ENCODE measurements around the gene LRRC32. TPM values are rescaled to one million over a fixed set of nuclear protein-coding genes. Genes with fewer than 3 reads are reported as not detected.

LRRC32 gene
- total and polyA plus RNA-seq, 2 of the 4 experiments (the other 2 are of a cell fraction), result 5.2 to 13.7 TPM

DNA sequence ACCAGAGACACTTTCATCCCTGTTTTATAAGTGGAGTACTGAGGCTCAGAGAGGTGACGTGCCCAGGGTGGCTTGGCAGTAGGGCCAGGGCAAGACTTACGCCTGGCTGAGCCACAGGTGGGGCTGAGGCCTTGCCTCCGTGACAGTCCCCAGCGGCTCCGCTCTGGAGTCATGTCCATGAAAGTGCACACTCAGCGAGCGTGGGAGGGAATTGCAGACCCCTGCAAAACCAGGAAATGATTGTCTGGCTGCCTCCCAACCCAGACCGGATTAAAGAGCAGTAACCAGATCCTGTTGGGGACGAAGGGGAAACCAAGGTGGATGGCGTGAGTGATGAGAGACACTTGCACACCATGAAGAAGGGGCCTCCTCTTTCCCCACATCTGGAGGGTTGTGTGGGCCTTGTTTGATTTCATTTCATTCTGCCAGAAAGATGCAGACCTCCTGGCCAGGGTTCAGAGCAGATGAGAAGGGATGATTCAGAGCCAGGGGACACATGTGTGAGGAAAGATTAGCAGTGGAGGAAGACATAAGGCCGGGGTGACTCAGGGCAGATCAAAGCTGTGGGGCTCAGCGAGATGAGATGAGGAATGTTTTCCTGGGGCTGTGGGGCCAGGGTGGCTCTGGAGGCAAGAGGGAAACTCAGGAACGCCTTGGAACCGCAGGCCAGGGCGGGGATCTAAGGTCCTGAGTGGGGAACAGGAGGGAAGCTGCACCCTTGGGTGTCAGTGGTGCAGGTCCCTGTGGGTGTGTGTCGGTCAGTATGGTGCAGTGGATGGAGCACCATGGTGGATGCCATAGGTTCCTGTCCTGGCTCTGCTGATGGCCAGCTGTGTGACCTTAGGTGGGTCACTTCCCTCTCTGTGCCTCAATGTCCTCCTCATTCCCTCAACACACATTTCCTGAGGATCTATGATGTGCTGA, 29.9 kb upstream of the LRRC32 start:
- H2AK5ac ChIP-seq (ENCODE audit: low read depth, low read length), result peak overlapping the region; percentile 88
- H3K27me3 ChIP-seq (ENCODE audit: control insufficient read depth, insufficient read depth, low read length), result peaks cover 3% of the 10 kb centered on the region; the same call in 1 of the 2 replicates
- ChIA-PET CTCF (interaction anchor here (0.8 to 1.1 kb wide), 2 partner anchors 14 to 21 kb away, joined by 3 read pairs; no protein-coding TSS in a partner anchor), POLR2A (ENCODE audit: unreplicated experiment) (no interaction called here)
- peaks cover 21% of the 10 kb centered on the region for H3K9me1 ChIP-seq (ENCODE audit: insufficient read depth, low read length)
- H2AK9ac ChIP-seq (replicated peaks; ENCODE audit: low read depth, low read length, poor library complexity), result peak overlapping the region; percentile 8
- peak overlapping the region; percentile 87; the same call in 1 of the 2 replicates for H3K23ac ChIP-seq (ENCODE audit: low read depth, low read length)
- H2AFZ ChIP-seq (replicated peaks; ENCODE audit: low read length, poor library complexity), result peak overlapping the region; percentile 81
- H3K79me1 ChIP-seq (ENCODE audit: low read depth in 1 of 2, low read length in 2 of 2), result no peaks in the 10 kb centered on the region
- BruUV-seq (replicated peaks), result no TSS peak
- H4K5ac ChIP-seq (ENCODE audit: low read depth, low read length), result 0 out of 2 replicates have a peak overlapping the region, but pooled peaks have one; percentile 1
- intact Hi-C loops (cut with micrococcal nuclease), result no loop called here
- H2BK5ac ChIP-seq (ENCODE audit: low read depth, low read length, poor library complexity, severe bottlenecking), result peak overlapping the region; percentile 57
- dilution Hi-C loops (cut with HindIII; ENCODE audit: low sequenced_read_pairs, unreplicated experiment), result no loop called here
- no peak overlapping the region for H3K9ac ChIP-seq (ENCODE audit: low read depth, low read length)
- H3K56ac ChIP-seq (ENCODE audit: extremely low read depth, insufficient read depth, low read length), result 0 out of 2 replicates have a peak overlapping the region, but pooled peaks have one; percentile 8
- WGBS, 2 experiments (ENCODE audit: extremely low coverage in 2 of 2, insufficient read length in 1 of 2), result 0% methylated on average over 6 of the region's 16 CpGs; no CpG with 5 or more reads in 1 of the 2 experiments
- peak overlapping the region; percentile 5 to 64; a peak in 3 of 4 replicates for H4K8ac ChIP-seq (ENCODE audit: low read depth in 2 of 2, low read length in 2 of 2)
- H3K4ac ChIP-seq (ENCODE audit: low read depth, low read length), result peak overlapping the region; percentile 62
- peak overlapping the region; percentile 69; the same call in 2 of the 3 replicates for H2BK15ac ChIP-seq (ENCODE audit: low read depth, low read length)
- H3K4me3 ChIP-seq (ENCODE audit: insufficient read depth, low read depth, low read length), result no peak overlapping the region
- H3K4me1 ChIP-seq (ENCODE audit: control insufficient read depth, insufficient read depth, low read length), result peaks cover 21% of the 10 kb centered on the region
- H4K91ac ChIP-seq (ENCODE audit: insufficient read depth, low read depth, low read length), result peak overlapping the region; percentile 40; the same call in 1 of the 2 replicates
- peak overlapping the region; percentile 22 for H3K4me2 ChIP-seq (ENCODE audit: low read depth, low read length)
- DNase-seq (peak; percentile 97), ATAC-seq (ENCODE audit: low read depth) (peak; percentile 87)
- no peaks in the 10 kb centered on the region; the same call in 1 of the 2 replicates for H3K9me3 ChIP-seq (ENCODE audit: control insufficient read depth, insufficient read depth, low read length)
- no peaks in the 10 kb centered on the region for H3K36me3 ChIP-seq (ENCODE audit: control insufficient read depth, insufficient read depth, low read length)
- peak overlapping the region; percentile 82; the same call in 1 of the 2 replicates for H2BK20ac ChIP-seq (ENCODE audit: low read depth, low read length)
- peak overlapping the region; percentile 54 for H2BK120ac ChIP-seq (ENCODE audit: low read depth, low read length)
- in situ Hi-C loops (cut with MboI; ENCODE audit: low sequenced_read_pairs), result no loop called here
- H3K27ac ChIP-seq (ENCODE audit: insufficient read depth, low read length), result peak overlapping the region; percentile 20
- peaks cover 9% of the 10 kb centered on the region; the same call in 1 of the 2 replicates for H4K20me1 ChIP-seq (ENCODE audit: insufficient read depth, low read length)
- H3K18ac ChIP-seq (ENCODE audit: low read depth, low read length), result peak overlapping the region; percentile 33
- peak overlapping the region; percentile 43 for H3K14ac ChIP-seq (replicated peaks; ENCODE audit: low read depth, low read length)
- 0 out of 2 replicates have a peak, but pooled peaks have one; percentile 13 for TF ChIP-seq MXI1 (IDR thresholded peaks at IDR 0.05; ENCODE audit: borderline replicate concordance, low read depth, low read length)
- TF ChIP-seq NFE2L2 (IDR thresholded peaks at IDR 0.05; ENCODE audit: low read depth, low read length), result no peak
- peak; percentile 80; the same call in 1 of the 2 replicates for TF ChIP-seq MAZ (IDR thresholded peaks at IDR 0.05; ENCODE audit: borderline replicate concordance, low read depth, low read length)
- TF ChIP-seq, protein P1, sequence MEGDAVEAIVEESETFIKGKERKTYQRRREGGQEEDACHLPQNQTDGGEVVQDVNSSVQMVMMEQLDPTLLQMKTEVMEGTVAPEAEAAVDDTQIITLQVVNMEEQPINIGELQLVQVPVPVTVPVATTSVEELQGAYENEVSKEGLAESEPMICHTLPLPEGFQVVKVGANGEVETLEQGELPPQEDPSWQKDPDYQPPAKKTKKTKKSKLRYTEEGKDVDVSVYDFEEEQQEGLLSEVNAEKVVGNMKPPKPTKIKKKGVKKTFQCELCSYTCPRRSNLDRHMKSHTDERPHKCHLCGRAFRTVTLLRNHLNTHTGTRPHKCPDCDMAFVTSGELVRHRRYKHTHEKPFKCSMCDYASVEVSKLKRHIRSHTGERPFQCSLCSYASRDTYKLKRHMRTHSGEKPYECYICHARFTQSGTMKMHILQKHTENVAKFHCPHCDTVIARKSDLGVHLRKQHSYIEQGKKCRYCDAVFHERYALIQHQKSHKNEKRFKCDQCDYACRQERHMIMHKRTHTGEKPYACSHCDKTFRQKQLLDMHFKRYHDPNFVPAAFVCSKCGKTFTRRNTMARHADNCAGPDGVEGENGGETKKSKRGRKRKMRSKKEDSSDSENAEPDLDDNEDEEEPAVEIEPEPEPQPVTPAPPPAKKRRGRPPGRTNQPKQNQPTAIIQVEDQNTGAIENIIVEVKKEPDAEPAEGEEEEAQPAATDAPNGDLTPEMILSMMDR (conservative IDR thresholded peaks at IDR 0.05; ENCODE audit: low read depth, low read length), result no peak
- peak; percentile 24; the same call in 1 of the 2 replicates for TF ChIP-seq MAFK (IDR thresholded peaks at IDR 0.05; ENCODE audit: low read depth, low read length)
- no peak for TF ChIP-seq SMC3 (IDR thresholded peaks at IDR 0.05; ENCODE audit: low read depth, low read length)
- no peak for TF ChIP-seq CHD1 (IDR thresholded peaks at IDR 0.05; ENCODE audit: low read depth, low read length)
- TF ChIP-seq FOS (IDR thresholded peaks at IDR 0.05; ENCODE audit: low read depth, low read length), result peak; percentile 93
- no peak for TF ChIP-seq POLR2A (IDR thresholded peaks at IDR 0.05; ENCODE audit: low read depth, low read length)
- peak; percentile 76 for TF ChIP-seq BHLHE40 (IDR thresholded peaks at IDR 0.05; ENCODE audit: low read depth, low read length)
- TF ChIP-seq, protein P2, sequence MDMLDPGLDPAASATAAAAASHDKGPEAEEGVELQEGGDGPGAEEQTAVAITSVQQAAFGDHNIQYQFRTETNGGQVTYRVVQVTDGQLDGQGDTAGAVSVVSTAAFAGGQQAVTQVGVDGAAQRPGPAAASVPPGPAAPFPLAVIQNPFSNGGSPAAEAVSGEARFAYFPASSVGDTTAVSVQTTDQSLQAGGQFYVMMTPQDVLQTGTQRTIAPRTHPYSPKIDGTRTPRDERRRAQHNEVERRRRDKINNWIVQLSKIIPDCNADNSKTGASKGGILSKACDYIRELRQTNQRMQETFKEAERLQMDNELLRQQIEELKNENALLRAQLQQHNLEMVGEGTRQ (IDR thresholded peaks at IDR 0.05; ENCODE audit: low read depth, low read length), result peak; percentile 22; the same call in 1 of the 2 replicates
- TF ChIP-seq RCOR1 (IDR thresholded peaks at IDR 0.05; ENCODE audit: insufficient replicate concordance, low read length), result peak; percentile 95

Measured in IMR-90 (cell line).